Neutrophil (primary cell): Measurements from ENCODE around the gene TNFRSF9.

Experiments
- H3K27ac ChIP-seq: fragments of 200-600 bp; sonication (generic); 2 replicates; pipeline ENCODE4 v1.5.1; 2016; ENCODE audit warnings: mild to moderate bottlenecking, moderate library complexity
- H3K27me3 ChIP-seq: fragments of 200-600 bp; sonication (generic); 2 replicates; pipeline ENCODE4 v1.6.0; 2016; ENCODE audit warnings: mild to moderate bottlenecking
- H3K36me3 ChIP-seq: fragments of 200-600 bp; sonication (generic); 2 replicates; pipeline ENCODE4 v1.5.1; 2017
- H3K4me1 ChIP-seq, 2 experiments: fragments of 200-600 bp in 1 of 2; sonication (generic) in 1 of 2; 1 replicate in 1 of 2; 2 replicates in 1 of 2; pipeline versions ENCODE4 v1.5.1 to v1.6.1; 2013 to 2016; ENCODE audit warnings: low read depth in 1 of 2, low read length in 1 of 2, mild to moderate bottlenecking in 1 of 2, moderate library complexity in 1 of 2; ENCODE audit not compliant: control insufficient read depth in 1 of 2, insufficient read depth in 1 of 2
- H3K4me3 ChIP-seq, 2 experiments: fragments of 200-600 bp in 1 of 2; sonication (generic) in 1 of 2; 1 replicate in 1 of 2; 2 replicates in 1 of 2; pipeline ENCODE4 v1.5.1; 2013 to 2016; ENCODE audit warnings: low read depth in 1 of 2, low read length in 1 of 2, mild to moderate bottlenecking in 1 of 2, moderate library complexity in 1 of 2
- H3K9me3 ChIP-seq: fragments of 200-600 bp; sonication (generic); 2 replicates; pipeline ENCODE4 v1.5.1; 2016
- CTCF ChIP-seq: fragments of 200-600 bp; sonication (generic); IDR thresholded peaks from 2 replicates; pipeline ENCODE4 v1.5.1; 2016; ENCODE audit warnings: antibody characterized with exemption

Gene TNFRSF9

GRCh38 chr1:7873801-7874795 is 66.5 kb downstream of the TNFRSF9 start:
- H3K27ac ChIP-seq: no peak overlapping the region
- no peak for TF ChIP-seq CTCF
- H3K36me3 ChIP-seq: no peaks in the 10 kb centered on the region
- no peaks in the 10 kb centered on the region for H3K4me1 ChIP-seq
- no peak overlapping the region for H3K4me3 ChIP-seq
- no peaks in the 10 kb centered on the region for H3K9me3 ChIP-seq
- peaks cover 3% of the 10 kb centered on the region for H3K27me3 ChIP-seq

- no peaks in the 10 kb centered on the region for H3K36me3 ChIP-seq
- no peak overlapping the region for H3K4me3 ChIP-seq
- H3K27me3 ChIP-seq: peaks cover 3% of the 10 kb centered on the region
- no peak for TF ChIP-seq CTCF
- H3K4me1 ChIP-seq: no peaks in the 10 kb centered on the region
- no peak overlapping the region for H3K27ac ChIP-seq
- no peaks in the 10 kb centered on the region for H3K9me3 ChIP-seq
These were observed 69.5 kb downstream of the TNFRSF9 start for GRCh38 chr1:7871136-7871535.

- TF ChIP-seq CTCF: no peak
These were observed 71.3 kb downstream of the TNFRSF9 start for GRCh38 chr1:7869136-7869920.

GRCh38 chr1:7868070-7868780 is 72.4 kb downstream of the TNFRSF9 start:
- Histone ChIP-seq H3K27me3 (peaks cover 3% of the 10 kb centered on the region), H3K36me3 (no peaks in the 10 kb centered on the region), H3K9me3 (no peaks in the 10 kb centered on the region), H3K4me1 (no peaks in the 10 kb centered on the region), H3K4me3 (no peak overlapping the region), H3K27ac (no peak overlapping the region)
- TF ChIP-seq CTCF: no peak

More at GRCh38 chr1:7869136-7869920, 71.3 kb downstream of the TNFRSF9 start:
- H3K9me3 ChIP-seq: no peaks in the 10 kb centered on the region
- H3K4me1 ChIP-seq: no peaks in the 10 kb centered on the region
- no peak overlapping the region for H3K27ac ChIP-seq
- no peak overlapping the region for H3K4me3 ChIP-seq
- H3K27me3 ChIP-seq: peaks cover 3% of the 10 kb centered on the region
- H3K36me3 ChIP-seq: no peaks in the 10 kb centered on the region

GRCh38 chr1:7865978-7866377 is 74.7 kb downstream of the TNFRSF9 start:
- H3K4me1 ChIP-seq: no peaks in the 10 kb centered on the region
- no peak for TF ChIP-seq CTCF
- H3K27me3 ChIP-seq: no peaks in the 10 kb centered on the region
- no peak overlapping the region for H3K4me3 ChIP-seq
- H3K36me3 ChIP-seq: no peaks in the 10 kb centered on the region
- no peak overlapping the region for H3K27ac ChIP-seq
- H3K9me3 ChIP-seq: no peaks in the 10 kb centered on the region
